HEK293T (cell line): Measurements from ENCODE around the gene OR4M2.
"Not testable (repeated sequence)": the region's sequence is repeated elsewhere in the genome, so short reads cannot be mapped to it uniquely, and the experiment has no call there.

Experiments used
- CTCF ChIA-PET: fragments of 350-600 bp; formaldehyde crosslinking; extraction: SDS; loops from one replicate; lab custom pipeline; 2021; ENCODE audit warnings: antibody characterized with exemption, inconsistent platforms; lab: Yijun Ruan, JAX
- POLR2A ChIA-PET: fragments of 350-600 bp; formaldehyde crosslinking; extraction: SDS; loops from one replicate; lab custom pipeline; 2020; ENCODE audit warnings: antibody characterized with exemption, inconsistent platforms; lab: Yijun Ruan, JAX
- DNase-seq: peaks from one replicate; pipeline ENCODE4 v3.0.0; 2012; ENCODE audit warnings: mixed read lengths; ENCODE audit errors: extremely low spot score

OR4M2 gene

GRCh38 chr15:22080227-22080626 lies at the start of gene OR4M2:
Gene OR4M2, plus strand, starts transcription at chr15:22080527. Its CDS starts 98 bp downstream, at chr15:22080625.
- POLR2A ChIA-PET, CTCF ChIA-PET, DNase-seq: not testable (repeated sequence)

- DNase-seq, CTCF ChIA-PET, POLR2A ChIA-PET: not testable (repeated sequence)
These were observed 11.1 kb upstream of the OR4M2 start for GRCh38 chr15:22069267-22069666.

- DNase-seq, CTCF ChIA-PET, POLR2A ChIA-PET: not testable (repeated sequence)
These were observed 1.1 kb downstream of the OR4M2 start for GRCh38 chr15:22081386-22081785.

DNA sequence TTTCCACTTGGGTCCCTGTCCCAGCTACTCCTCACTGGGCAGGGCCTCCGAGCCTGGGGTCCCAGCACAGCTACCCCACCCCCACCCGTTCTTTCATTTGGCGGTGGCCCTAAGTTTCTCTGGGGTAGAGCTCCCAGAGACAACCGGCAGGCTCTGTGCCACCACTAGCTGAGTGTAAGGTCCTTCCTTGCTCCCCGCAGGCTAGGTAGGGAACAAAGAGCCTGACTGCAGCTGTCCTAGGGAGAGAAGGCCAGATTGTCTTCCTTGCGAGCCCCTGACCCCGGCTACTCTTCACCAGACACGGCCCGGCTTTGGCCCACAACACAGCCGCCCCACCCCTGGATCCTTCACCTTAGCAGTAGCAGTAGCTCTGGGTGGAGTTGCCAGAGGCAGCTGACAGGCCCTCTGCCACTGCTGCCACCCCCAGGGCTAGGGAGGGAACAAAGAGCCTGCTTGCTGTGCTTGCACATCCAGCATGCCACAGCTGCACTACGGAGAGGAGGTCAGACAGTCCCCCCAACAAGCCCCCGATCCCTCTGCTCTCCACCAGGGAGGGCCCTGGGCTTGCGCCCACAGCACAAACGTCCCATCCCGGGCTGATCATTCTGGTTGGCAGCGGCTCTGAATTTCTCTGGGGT lies 18.4 kb downstream of the OR4M2 start:
- POLR2A ChIA-PET, DNase-seq, CTCF ChIA-PET: not testable (repeated sequence)

GRCh38 chr15:22099289-22099891 lies 19.1 kb downstream of the OR4M2 start:
- DNase-seq, CTCF ChIA-PET, POLR2A ChIA-PET: not testable (repeated sequence)

- DNase-seq, POLR2A ChIA-PET, CTCF ChIA-PET: not testable (repeated sequence)
These were observed 41.7 kb downstream of the OR4M2 start for GRCh38 chr15:22122033-22122432.
